Breast epithelium (tissue), 4 donors: ENCODE data around the gene TDRD1. TPM values are rescaled to one million over a fixed set of nuclear protein-coding genes. Genes with fewer than 3 reads are reported as not detected.

Experiments
- DNase-seq, 2 donors: peaks; one replicate each; pipeline ENCODE4 v3.0.0-alpha.2; 2019; ENCODE audit warnings: low spot score in 2 of 2
- H3K27ac ChIP-seq, 2 donors: fragments of 200-600 bp; sonication (generic) in 1 of 2; one replicate each; pipeline ENCODE4 v1.5.1; 2016 to 2019; ENCODE audit warnings: mild to moderate bottlenecking in 1 of 2
- H3K27me3 ChIP-seq, 2 donors: fragments of 200-600 bp; sonication (generic) in 1 of 2; one replicate each; pipeline versions ENCODE4 v1.5.1 to v1.6.0; 2017 to 2019; ENCODE audit warnings: control low read depth in 1 of 2, mild to moderate bottlenecking in 1 of 2
- H3K36me3 ChIP-seq: fragments of 200-600 bp; one replicate; pipeline ENCODE4 v1.5.1; 2019
- H3K4me1 ChIP-seq, 2 donors: fragments of 200-600 bp; sonication (generic); one replicate each; pipeline ENCODE4 v1.5.1; 2016 to 2019; ENCODE audit warnings: control low read depth in 1 of 2
- H3K4me3 ChIP-seq, 3 donors: fragments of 200-600 bp; sonication (generic); 1 replicate in 2 of 3; 2 replicates in 1 of 3; pipeline ENCODE4 v1.5.1; 2016 to 2019; ENCODE audit warnings: mild to moderate bottlenecking in 3 of 3, moderate library complexity in 2 of 3
- H3K9me3 ChIP-seq, 2 donors: fragments of 200-600 bp; sonication (generic) in 1 of 2; one replicate each; pipeline ENCODE4 v1.5.1; 2016 to 2019; ENCODE audit warnings: control low read depth in 1 of 2
- CTCF ChIP-seq, 3 donors: fragments of 450-650 bp; IDR thresholded peaks; one replicate each; pipeline ENCODE4 v1.5.1; 2016 to 2017; ENCODE audit warnings: antibody characterized with exemption in 3 of 3, mild to moderate bottlenecking in 3 of 3, moderate library complexity in 3 of 3
- POLR2A ChIP-seq: fragments of 450-650 bp; IDR thresholded peaks from one replicate; pipeline ENCODE4 v1.6.1; 2016; ENCODE audit warnings: antibody characterized with exemption, mild to moderate bottlenecking, moderate library complexity
- POLR2AphosphoS5 ChIP-seq, 3 donors: sonication (generic); formaldehyde crosslinking; IDR thresholded peaks; one replicate each; pipeline ENCODE4 v1.6.1; 2017; ENCODE audit warnings: antibody characterized with exemption in 3 of 3
- intact Hi-C: fragments of 100-400 bp; cut with DNase I; formaldehyde crosslinking; loops from one replicate; pipeline ENCODE4 v1.15.1; 2023; ENCODE audit warnings: low total_unique reads
- total RNA-seq, 3 donors: library from RNA; depleted of rRNA; stranded (reverse); fragments of >200 nt; gene quantifications; one replicate each; pipeline ENCODE4 v1.1.0, GENCODE V29; 2016

The TDRD1 gene
- total RNA-seq, 3 donors from 2014 or later = under 0.01 to 0.73 (median 0.33) TPM

DNA sequence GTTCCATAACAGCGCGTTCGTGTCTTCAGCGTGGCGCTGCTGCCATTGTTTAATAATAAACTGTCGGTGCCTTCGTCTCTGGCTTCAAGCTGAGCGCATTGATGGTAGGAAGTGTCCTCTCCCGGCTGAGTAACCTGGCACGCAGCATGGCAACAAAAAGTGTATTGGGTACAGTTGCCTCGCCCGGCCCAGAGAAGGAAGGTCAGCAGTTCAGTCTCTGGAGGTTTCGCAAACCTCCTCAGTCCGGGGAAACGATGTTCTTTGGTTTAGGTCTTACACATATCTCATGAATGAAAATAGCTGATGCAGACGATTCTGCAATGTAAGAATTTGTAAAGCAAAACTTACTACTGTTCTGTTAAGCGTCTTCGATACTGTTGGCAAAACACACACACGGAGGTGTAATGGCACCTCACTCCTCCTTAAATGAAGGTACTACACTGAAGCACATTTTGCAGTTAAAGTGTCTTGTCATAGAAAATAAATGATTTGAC is 4.4 kb upstream of the TDRD1 start:
- H3K27ac ChIP-seq = peak overlapping the region; percentile 97 to 98
- H3K27me3 ChIP-seq = no peaks in the 10 kb centered on the region
- intact Hi-C loops = no loop called here
- H3K4me1 ChIP-seq = no peaks in the 10 kb centered on the region
- peak; percentile 64 to 70 for DNase-seq
- no peak for TF ChIP-seq CTCF (IDR thresholded peaks at IDR 0.05)
- TF ChIP-seq POLR2AphosphoS5 (IDR thresholded peaks at IDR 0.05) = peak in 2 of 3 donors; percentile 6 to 35
- no peaks in the 10 kb centered on the region for H3K36me3 ChIP-seq
- H3K4me3 ChIP-seq = peak overlapping the region; percentile 89 to 99 (median 97)
- no peaks in the 10 kb centered on the region for H3K9me3 ChIP-seq

DNA sequence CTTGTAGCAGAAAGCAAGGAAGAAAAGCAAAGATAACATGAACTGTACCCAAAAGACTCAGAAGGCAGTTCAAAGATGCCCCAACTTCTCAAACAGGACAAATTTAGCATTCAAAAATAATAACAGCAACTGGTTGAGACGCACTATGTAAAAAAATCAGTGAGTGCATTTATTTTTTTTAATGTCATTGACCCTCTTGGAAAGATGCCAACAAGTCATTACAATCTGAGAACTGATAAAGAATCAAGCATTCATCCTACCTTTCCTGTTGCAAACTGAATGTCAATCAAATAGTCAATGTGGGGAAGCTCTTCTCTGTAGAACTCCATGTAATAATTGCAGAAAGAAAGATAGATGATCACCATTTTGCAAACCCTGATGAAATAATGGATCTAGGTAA is 3.5 kb upstream of the TDRD1 start:
- Histone ChIP-seq H3K36me3 (no peaks in the 10 kb centered on the region), H3K27ac (no peak overlapping the region), H3K4me1 (no peaks in the 10 kb centered on the region), H3K9me3 (no peaks in the 10 kb centered on the region), H3K27me3 (no peaks in the 10 kb centered on the region), H3K4me3 (no peak overlapping the region)
- TF ChIP-seq POLR2A = no peak
- TF ChIP-seq CTCF (IDR thresholded peaks at IDR 0.05) = no peak
- no peak for TF ChIP-seq POLR2AphosphoS5 (IDR thresholded peaks at IDR 0.05)
- DNase-seq = no peak
- intact Hi-C loops = no loop called here

- no peak for TF ChIP-seq CTCF (IDR thresholded peaks at IDR 0.05)
- TF ChIP-seq POLR2AphosphoS5 (IDR thresholded peaks at IDR 0.05) = no peak
- TF ChIP-seq POLR2A = no peak
- DNase-seq = no peak
- H3K4me3 ChIP-seq = no peak overlapping the region
- intact Hi-C loops = no loop called here
- no peaks in the 10 kb centered on the region for H3K9me3 ChIP-seq
- no peaks in the 10 kb centered on the region for H3K36me3 ChIP-seq
- no peaks in the 10 kb centered on the region for H3K27me3 ChIP-seq
- H3K4me1 ChIP-seq = no peaks in the 10 kb centered on the region
- no peak overlapping the region for H3K27ac ChIP-seq
Measured at GRCh38 chr10:114176511-114176910, 2.6 kb upstream of the TDRD1 start.

GRCh38 chr10:114179747-114180146 is 594 bp downstream of the TDRD1 start:
- DNase-seq = no peak
- H3K36me3 ChIP-seq = no peaks in the 10 kb centered on the region
- H3K9me3 ChIP-seq = no peaks in the 10 kb centered on the region
- intact Hi-C loops = no loop called here
- no peak overlapping the region for H3K27ac ChIP-seq
- H3K4me1 ChIP-seq = no peaks in the 10 kb centered on the region
- H3K4me3 ChIP-seq = no peak overlapping the region
- H3K27me3 ChIP-seq = no peaks in the 10 kb centered on the region
- no peak for TF ChIP-seq CTCF (IDR thresholded peaks at IDR 0.05)
- no peak for TF ChIP-seq POLR2AphosphoS5 (IDR thresholded peaks at IDR 0.05)
- no peak for TF ChIP-seq POLR2A

- no peaks in the 10 kb centered on the region for H3K4me1 ChIP-seq
- intact Hi-C loops = no loop called here
- no peaks in the 10 kb centered on the region for H3K9me3 ChIP-seq
- no peak overlapping the region for H3K4me3 ChIP-seq
- no peaks in the 10 kb centered on the region for H3K36me3 ChIP-seq
- no peaks in the 10 kb centered on the region for H3K27me3 ChIP-seq
- DNase-seq = no peak
- no peak overlapping the region for H3K27ac ChIP-seq
- no peak for TF ChIP-seq CTCF (IDR thresholded peaks at IDR 0.05)
Measured at GRCh38 chr10:114180937-114181336, 1.8 kb downstream of the TDRD1 start.
